GM21737 (cell line): ENCODE data around the gene NSRP1.
"Not testable (repeated sequence)": the region's sequence is repeated elsewhere in the genome, so short reads cannot be mapped to it uniquely, and the experiment has no call there.

Experiments used
- ATAC-seq: cut with Tn5 transposase; IDR thresholded peaks from one replicate; pipeline ENCODE4 v1.9.1; 2021; ENCODE audit warnings: mild to moderate bottlenecking, moderate library complexity; ENCODE audit not compliant: unreplicated experiment

The NSRP1 gene

GRCh38 chr17:30118635-30119034 is 2.0 kb downstream of the NSRP1 start:
- not testable (repeated sequence) for ATAC-seq

- ATAC-seq, result no peak
These were observed 7.7 kb downstream of the NSRP1 start for GRCh38 chr17:30124273-30124796.

DNA sequence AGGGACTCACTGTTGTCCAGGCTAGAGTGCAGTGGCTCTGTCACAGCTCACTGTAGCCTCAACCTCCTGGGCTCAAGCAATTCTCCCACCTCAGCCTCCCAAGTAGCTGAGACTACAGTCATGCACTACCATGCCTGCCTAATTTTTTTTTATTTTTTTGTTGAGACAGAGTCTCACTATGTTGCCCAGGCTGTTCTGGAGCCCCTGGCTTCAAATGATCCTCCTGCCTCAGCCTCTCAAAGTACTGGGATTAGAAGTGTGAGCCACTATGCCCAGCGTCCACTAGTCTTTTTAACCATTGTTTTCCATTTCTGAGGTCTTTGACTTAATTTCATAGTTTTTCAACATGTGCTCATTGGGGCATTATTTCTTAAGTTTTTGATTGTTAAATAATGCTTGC is 13.5 kb downstream of the NSRP1 start:
- no peak for ATAC-seq

- no peak for ATAC-seq
These were observed 16.0 kb downstream of the NSRP1 start for GRCh38 chr17:30132615-30133014.

GRCh38 chr17:30133197-30133596 is 16.6 kb downstream of the NSRP1 start:
- no peak for ATAC-seq

GRCh38 chr17:30134551-30134950 is 17.9 kb downstream of the NSRP1 start:
- no peak for ATAC-seq

GRCh38 chr17:30137158-30137557 is 20.5 kb downstream of the NSRP1 start:
- no peak for ATAC-seq

GRCh38 chr17:30147860-30148259 is 31.2 kb downstream of the NSRP1 start:
- ATAC-seq, result not testable (repeated sequence)

DNA sequence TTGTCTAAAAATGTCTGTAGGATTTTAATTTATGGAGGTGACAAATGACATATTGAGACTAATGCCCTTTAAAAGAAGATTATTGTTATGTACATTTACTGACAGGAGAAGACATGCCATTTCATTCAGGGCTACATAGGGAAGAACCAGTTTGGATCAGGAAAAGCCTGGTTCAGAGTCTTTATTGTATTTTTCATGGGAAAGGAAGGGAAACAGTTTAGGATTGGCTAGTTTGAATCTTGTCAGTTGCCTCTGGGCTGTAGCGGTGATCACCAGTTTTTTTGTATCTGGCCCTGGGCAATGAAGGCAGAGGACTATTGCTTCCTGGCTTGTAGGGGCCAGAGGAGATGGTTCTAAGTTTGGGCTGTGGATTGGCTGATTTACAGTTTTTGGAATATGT is 31.8 kb downstream of the NSRP1 start:
- ATAC-seq, result no peak

DNA sequence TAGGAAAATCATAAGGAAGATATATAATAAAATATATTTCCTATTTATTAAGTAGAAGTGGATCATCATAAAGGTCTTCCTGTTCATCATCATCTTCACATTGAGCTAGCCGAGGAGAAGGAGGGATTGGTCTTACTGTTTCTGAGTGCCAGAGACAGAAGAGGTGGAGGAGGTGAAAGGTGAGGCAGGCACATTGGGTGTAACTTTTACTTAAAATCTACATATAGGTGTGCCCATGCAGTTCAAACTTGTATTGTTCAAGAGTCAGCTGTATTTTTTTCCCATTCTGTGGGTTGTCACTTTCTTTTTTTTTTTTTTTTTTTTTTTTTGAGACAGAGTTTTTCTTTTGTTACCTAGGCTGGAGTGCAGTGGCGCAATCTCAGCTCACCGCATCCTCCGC is 34.9 kb downstream of the NSRP1 start:
- ATAC-seq, result no peak

DNA sequence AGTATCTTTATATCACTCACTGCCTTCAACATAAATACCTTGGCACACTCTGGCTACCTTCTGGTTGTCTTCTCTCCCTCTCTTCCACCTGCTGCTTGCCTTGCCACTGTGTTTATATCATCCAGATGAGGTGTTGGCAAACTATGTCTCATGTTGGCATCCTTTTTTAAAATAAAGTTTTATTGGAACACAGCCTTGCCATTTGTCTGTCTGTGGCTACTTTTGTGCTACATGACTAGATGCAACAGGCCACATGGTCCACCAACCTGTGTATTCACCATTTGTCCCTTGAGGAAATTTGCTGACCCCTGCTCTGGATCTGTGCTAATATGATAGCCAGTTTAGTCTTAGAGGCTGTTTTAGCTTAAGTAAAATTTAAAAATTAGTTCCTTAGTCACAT is 36.8 kb downstream of the NSRP1 start:
- no peak for ATAC-seq

DNA sequence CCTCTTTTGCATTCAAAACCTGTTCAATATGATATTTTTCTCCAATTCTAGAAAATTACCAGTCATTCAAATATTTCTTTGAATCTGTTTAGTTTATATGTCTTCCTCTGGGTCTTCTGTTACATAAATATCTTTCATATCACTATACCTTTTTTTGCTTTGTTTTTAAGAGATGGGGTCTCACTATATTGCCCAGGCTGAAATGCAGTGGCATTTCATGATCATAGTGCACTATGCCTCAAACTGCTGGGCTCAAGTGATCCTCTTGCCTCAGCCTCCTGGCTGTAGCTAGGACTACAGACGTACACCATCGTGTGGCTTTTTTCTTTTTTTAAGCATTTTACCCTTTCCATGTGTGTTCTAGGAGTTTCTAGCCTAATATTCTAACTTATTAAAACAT is 38.8 kb downstream of the NSRP1 start:
- no peak for ATAC-seq

GRCh38 chr17:30158896-30159625 is 42.4 kb downstream of the NSRP1 start:
- ATAC-seq, result no peak

DNA sequence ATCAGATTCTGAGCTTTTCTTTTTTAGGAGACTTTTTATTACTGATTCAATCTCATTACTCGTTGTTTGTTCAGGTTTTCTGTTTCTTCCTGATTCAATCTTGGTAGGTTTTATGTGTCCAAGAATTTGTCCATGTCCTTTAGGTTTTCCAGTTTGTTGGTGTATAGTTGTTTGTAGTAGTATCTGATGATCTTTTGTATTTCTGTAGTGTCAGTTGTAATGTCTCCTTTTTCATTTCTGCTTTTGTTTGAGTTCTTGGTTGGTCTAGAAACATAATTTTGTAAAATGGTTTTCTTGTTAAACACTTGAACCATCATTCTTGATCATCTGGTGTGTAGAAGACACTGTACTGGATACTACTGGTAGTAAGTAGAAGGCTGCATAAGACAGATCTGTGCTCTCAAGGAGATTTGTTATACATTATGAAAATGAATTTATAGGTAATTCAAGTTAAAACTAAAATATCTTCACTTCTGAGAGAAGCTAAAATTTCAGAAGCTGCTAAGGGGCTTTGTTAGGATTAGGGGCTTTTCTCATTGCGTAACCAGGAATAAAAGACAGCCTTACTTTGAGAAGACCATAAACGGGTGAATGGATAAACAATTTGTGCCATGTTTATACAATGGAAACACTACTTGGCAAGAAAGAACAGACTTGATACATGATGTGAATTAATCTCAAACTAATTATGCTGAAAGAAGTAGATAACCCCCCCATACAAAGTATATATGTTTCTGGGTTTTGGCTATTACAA is 44.0 kb downstream of the NSRP1 start:
- ATAC-seq, result no peak

DNA sequence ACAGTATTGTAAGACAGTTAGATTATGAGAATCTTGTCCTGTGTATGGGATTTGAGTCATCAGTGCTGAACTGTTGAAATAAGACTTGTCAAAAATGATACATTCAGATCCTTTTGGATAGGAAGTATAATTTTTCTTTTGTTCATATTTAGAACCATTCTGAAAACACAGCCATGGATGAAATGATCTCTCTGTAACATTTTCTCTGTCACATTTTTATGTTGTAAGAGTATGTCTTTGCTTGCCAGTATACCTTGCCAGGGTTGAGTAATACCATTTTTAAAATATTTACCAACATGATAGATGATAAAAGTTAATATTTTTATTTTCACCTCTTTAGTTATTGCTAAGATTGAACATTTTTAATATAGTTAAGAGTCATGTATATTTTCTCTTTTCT is 45.0 kb downstream of the NSRP1 start:
- ATAC-seq, result no peak

- ATAC-seq, result no peak
These were observed 47.9 kb downstream of the NSRP1 start for GRCh38 chr17:30164531-30164930.

- no peak for ATAC-seq
These were observed 48.5 kb downstream of the NSRP1 start for GRCh38 chr17:30165147-30165546.

DNA sequence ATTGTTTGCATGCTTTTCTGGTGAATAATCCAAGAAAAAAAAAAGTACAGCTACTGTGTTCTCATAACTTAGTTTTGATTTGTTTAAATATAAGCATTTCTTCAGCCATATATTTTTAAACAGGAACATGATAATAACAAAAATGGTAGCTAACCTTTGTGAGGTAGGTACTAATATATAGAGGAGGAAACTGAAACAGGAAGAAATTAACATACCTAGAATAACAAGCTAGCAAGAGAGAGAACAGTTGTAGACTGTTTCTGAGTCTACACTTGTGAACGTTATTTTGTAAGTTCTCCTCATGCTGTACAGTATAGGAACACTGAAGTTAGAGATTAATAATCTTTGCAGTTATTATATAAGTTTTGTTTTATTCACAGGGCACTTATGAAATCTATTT is 49.3 kb downstream of the NSRP1 start:
- ATAC-seq, result no peak

GRCh38 chr17:30170415-30170987 is 53.9 kb downstream of the NSRP1 start:
- no peak for ATAC-seq

GRCh38 chr17:30172560-30172959 is 55.9 kb downstream of the NSRP1 start:
- no peak for ATAC-seq

- peak; percentile 80 for ATAC-seq
These were observed 57.0 kb downstream of the NSRP1 start for GRCh38 chr17:30173649-30174048.

- no peak for ATAC-seq
These were observed 57.9 kb downstream of the NSRP1 start for GRCh38 chr17:30174556-30174955.
